Muscle of leg (tissue), 11 donors: Measurements from ENCODE around the gene SEC23B. TPM values are rescaled to one million over a fixed set of nuclear protein-coding genes. Genes with fewer than 3 reads are reported as not detected.

ENCODE experiments used
- DNase-seq: peaks from one replicate; pipeline ENCODE4 v3.0.0; 2013
- H3K27ac ChIP-seq: one replicate; pipeline ENCODE4 v1.5.1; 2013; ENCODE audit warnings: mild to moderate bottlenecking, low read length, control low read depth
- H3K27me3 ChIP-seq: one replicate; pipeline ENCODE4 v1.6.1; 2013; ENCODE audit warnings: low read length; ENCODE audit not compliant: control insufficient read depth, insufficient read depth
- H3K36me3 ChIP-seq: one replicate; pipeline ENCODE4 v1.6.1; 2013; ENCODE audit warnings: low read length; ENCODE audit not compliant: control insufficient read depth, insufficient read depth
- H3K4me1 ChIP-seq: one replicate; pipeline ENCODE4 v1.6.1; 2013; ENCODE audit warnings: low read length; ENCODE audit not compliant: control insufficient read depth, insufficient read depth
- H3K4me3 ChIP-seq: one replicate; pipeline ENCODE4 v1.5.1; 2013; ENCODE audit warnings: low read length, control low read depth
- H3K9me3 ChIP-seq: replicated peaks from 2 replicates; pipeline ENCODE4 v1.6.1; 2013; ENCODE audit warnings: low read depth, low read length; ENCODE audit not compliant: control insufficient read depth
- WGBS: methylation state at CpG from one replicate; pipeline ENCODE4 v1.1.5; 2013; ENCODE audit warnings: missing lambda C conversion rate; ENCODE audit not compliant: insufficient coverage; 5-methylcytosine and 5-hydroxymethylcytosine counted together
- polyA plus RNA-seq, 8 donors: library from polyadenylated mRNA; unstranded; fragments of 120-200 nt; gene quantifications; one replicate each; pipeline versions ENCODE4 v1.2.1 to v1.2.3, GENCODE V29; 2013; ENCODE audit warnings: inconsistent platforms in 1 of 8, low replicate concordance in 1 of 8; ENCODE audit not compliant: insufficient read length in 8 of 8, insufficient read depth in 1 of 8
- total RNA-seq: library from RNA; stranded (reverse); fragments of 120-200 nt; gene quantifications from one replicate; pipeline ENCODE4 v1.2.4, GENCODE V29; 2013

SEC23B gene
- total and polyA plus RNA-seq, 9 donors = 17.1 to 27.0 (median 19.2) TPM

DNA sequence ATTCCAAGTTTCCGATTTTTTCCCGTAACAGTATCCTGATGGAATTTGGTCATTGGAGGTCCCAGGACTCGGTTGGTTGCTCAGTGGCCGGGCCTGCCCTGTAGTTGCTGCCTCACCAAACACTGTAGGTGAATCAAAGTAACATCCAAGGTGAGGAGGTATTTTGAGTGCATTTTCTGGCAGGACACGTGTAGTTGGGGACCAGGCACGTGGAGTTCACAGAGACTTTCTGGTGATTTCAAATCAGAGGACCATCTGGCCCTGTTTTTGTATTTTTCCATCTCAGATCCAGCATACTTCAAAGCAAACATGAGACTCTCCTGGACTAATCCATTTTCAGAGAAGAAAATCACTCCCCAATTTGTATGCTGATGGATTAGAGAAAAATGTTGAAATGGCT is 70.2 kb downstream of the SEC23B start:
- 67% methylated on average over 6 of the region's 6 CpGs for WGBS
- Histone ChIP-seq H3K4me1 (no peaks in the 10 kb centered on the region), H3K27ac (no peak overlapping the region), H3K4me3 (no peak overlapping the region), H3K36me3 (no peaks in the 10 kb centered on the region), H3K9me3 (no peaks in the 10 kb centered on the region), H3K27me3 (no peaks in the 10 kb centered on the region)
- DNase-seq = no peak

DNA sequence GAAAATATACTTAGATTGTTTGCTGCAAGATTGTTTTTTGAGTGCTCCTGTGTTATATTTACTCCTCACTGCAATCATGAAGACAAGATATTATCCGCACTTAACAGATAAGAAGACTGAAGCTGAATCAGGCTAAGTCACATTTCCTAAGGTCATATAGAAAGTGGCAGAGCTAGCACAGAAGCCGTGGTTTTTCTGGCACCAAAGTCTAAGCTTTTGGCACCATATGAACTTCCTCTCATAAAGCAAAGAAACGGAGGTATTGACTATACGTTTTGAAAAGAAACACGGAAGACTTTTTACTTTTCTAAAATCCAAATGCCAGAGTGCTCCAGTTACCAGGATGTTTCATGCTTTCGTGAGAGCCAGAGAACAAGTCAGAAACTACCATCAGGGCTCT is 70.8 kb downstream of the SEC23B start:
- Histone ChIP-seq H3K9me3 (no peaks in the 10 kb centered on the region), H3K36me3 (no peaks in the 10 kb centered on the region), H3K27ac (no peak overlapping the region), H3K4me1 (no peaks in the 10 kb centered on the region), H3K27me3 (no peaks in the 10 kb centered on the region), H3K4me3 (no peak overlapping the region)
- 71% methylated on average over 2 of the region's 6 CpGs for WGBS
- DNase-seq = no peak

DNA sequence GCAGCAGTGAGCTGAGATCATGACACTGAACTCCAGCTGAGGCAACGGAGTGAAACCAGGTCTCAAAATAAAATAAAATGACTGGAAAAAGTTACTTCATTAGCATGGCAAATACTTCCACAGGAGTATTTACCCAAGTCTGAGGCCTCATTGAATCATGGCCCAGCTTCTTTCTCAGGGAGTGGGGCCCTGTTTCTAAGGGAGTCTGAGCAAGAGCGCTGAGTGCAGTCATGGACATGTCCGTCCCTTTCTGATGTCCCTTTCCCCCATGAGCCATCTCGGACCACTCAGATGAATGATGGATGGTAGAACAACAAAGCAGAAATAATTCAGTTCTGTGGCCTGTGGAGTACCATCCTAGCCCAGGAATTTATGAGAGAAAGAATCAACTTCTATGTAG is 72.3 kb downstream of the SEC23B start:
- no peaks in the 10 kb centered on the region for H3K9me3 ChIP-seq
- H3K36me3 ChIP-seq = no peaks in the 10 kb centered on the region
- DNase-seq = no peak
- 100% methylated on average over 1 of the region's 4 CpGs for WGBS
- H3K27me3 ChIP-seq = peaks cover under 1% of the 10 kb centered on the region
- H3K4me1 ChIP-seq = no peaks in the 10 kb centered on the region
- no peak overlapping the region for H3K4me3 ChIP-seq
- H3K27ac ChIP-seq = no peak overlapping the region

DNA sequence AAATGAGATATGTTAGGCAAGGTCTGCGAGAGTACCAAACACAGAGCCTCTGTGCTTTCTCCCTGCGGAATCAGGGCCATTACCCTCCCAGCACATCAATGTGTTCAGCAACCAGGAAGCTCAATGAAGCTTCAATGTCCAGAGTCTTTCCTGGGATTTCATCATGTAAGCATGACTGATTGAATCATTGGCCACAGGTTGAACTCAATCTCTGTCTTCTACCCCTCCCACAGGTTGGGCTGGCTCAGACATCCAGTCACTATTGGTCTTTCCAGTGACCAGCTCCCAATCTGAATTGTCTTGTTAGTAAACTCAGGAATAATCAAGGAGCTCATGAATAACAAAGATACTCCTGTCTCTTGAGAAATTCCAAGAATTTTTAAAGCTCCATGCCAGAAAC is 77.4 kb downstream of the SEC23B start:
- WGBS = 90% methylated on average over 2 of the region's 2 CpGs

DNA sequence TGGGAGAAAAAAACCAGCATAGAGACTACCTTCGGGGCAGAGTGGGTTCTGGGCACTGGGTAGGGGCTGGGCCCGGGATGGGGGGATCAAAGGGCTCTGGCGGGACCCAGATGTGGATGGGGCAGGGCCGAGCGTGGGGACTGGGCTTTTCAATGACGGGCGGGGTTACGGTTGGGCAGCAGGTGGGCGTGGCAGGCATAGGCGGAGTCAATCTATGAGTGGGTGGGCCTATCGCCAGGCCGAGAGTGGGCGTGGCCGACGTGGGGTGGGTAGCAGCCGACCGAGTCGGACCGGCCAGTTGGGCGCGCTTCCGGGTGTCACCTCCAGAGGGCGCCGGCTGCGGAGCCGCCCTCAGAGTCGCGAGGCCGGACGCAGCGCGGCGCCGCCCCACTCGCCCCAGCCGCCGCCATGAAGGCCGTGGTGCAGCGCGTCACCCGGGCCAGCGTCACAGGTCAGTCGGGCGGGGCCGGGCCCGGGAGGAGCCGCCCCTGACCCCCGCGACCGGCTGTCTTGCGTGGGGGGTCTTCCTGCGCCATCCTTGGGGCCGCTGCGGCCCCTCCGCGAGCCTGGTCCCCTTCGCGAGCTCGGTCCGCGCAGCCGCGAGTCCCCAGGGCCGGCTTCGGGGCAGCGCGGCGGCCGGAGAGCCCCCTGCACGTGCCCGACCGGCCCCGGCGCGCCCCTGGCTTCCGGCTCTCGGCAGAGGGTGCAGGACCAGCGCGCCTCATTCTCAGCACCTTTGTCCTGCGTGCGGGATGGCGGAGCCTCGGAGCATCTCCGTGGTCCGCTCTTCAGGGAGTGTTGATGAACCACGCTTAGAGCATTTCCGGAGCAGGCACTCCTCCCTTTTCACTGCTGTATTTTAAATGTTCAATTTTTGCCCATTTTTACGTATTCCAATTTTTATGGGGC is 80.2 kb downstream of the SEC23B start, which contains the start of gene DTD1:
TSS of gene DTD1 (plus strand) at position 390 of the 909 bp plus-strand sequence. CDS start at position 409, 19 bp downstream.
- WGBS = under 1% methylated on average over 88 of the region's 88 CpGs
- peak within 1 kb of the TSS; percentile 63 for H3K4me3 ChIP-seq
- DNase-seq = peak; percentile 88
- peak within 1 kb of the TSS; percentile 9 for H3K27ac ChIP-seq
- H3K36me3 ChIP-seq = no peaks in the 10 kb centered on the region
- no peaks in the 10 kb centered on the region for H3K9me3 ChIP-seq
- H3K4me1 ChIP-seq = peaks cover 7% of the 10 kb centered on the region
- H3K27me3 ChIP-seq = peaks cover 2% of the 10 kb centered on the region

More for the DNA sequence above, 77.4 kb downstream of the SEC23B start:
- H3K27ac ChIP-seq = no peak overlapping the region
- no peaks in the 10 kb centered on the region for H3K9me3 ChIP-seq
- H3K36me3 ChIP-seq = no peaks in the 10 kb centered on the region
- H3K4me1 ChIP-seq = peaks cover 7% of the 10 kb centered on the region
- no peak overlapping the region for H3K4me3 ChIP-seq
- no peak for DNase-seq
- H3K27me3 ChIP-seq = peaks cover 2% of the 10 kb centered on the region

DNA sequence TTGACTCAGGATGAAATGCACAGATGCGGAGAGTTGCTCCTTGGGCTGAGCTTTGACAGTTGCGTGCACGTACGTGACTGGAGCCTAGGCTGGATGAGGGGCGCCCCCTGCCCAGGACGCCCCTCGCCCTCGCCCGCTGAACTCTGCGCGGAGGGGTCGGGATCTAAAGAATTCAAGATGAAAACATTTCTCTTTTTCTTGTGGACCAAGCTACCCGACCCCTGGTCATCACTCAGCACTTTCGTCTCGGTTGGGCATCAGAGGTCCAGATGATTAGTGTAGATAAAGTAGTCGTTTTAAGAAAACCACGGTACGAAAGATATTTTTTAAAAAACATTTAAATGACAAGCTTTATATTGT is 80.8 kb downstream of the SEC23B start:
- DNase-seq = no peak
- Histone ChIP-seq H3K27me3 (peaks cover 2% of the 10 kb centered on the region), H3K4me1 (peaks cover 7% of the 10 kb centered on the region), H3K9me3 (no peaks in the 10 kb centered on the region), H3K36me3 (no peaks in the 10 kb centered on the region), H3K27ac (peak overlapping the region; percentile 9), H3K4me3 (peak overlapping the region; percentile 63)
- 0% methylated on average over 4 of the region's 18 CpGs for WGBS

DNA sequence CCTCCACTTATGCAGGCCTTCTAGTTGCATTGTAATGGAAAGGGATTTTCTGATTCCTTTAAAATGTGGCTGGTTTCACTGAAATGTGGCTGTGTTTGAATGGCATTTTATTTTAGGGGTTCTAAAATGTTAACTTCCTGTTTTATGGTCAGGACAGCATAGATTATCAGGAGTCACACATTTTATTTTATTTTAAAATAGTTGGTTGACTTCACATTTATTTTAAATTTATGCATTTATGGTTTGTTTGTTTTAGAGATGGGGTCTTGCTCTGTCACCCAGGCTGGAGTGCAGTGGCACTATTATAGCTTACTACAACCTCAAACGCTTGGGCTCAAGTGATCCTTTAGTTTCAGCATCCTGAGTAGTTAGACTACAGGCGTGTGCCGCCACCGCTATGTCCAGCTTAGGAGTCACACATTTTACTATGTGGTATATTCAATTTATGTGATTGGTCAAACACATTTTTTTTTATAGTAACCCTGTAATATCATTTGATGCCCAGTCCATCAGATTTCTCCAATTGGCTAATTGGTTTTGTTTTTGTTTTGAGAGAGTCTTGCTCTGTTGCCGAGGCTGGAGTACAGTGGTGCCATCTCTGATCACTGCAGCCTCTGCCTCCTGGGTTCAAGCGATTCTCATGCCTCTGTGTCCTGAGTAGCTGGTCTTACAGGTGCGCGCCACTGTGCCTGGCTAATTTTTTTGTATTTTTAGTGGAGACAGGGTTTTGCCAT is 82.4 kb downstream of the SEC23B start:
- 89% methylated on average over 4 of the region's 8 CpGs for WGBS
- no peak overlapping the region for H3K4me3 ChIP-seq
- H3K9me3 ChIP-seq = no peaks in the 10 kb centered on the region
- DNase-seq = no peak
- H3K4me1 ChIP-seq = peaks cover 7% of the 10 kb centered on the region
- no peak overlapping the region for H3K27ac ChIP-seq
- no peaks in the 10 kb centered on the region for H3K27me3 ChIP-seq
- no peaks in the 10 kb centered on the region for H3K36me3 ChIP-seq

DNA sequence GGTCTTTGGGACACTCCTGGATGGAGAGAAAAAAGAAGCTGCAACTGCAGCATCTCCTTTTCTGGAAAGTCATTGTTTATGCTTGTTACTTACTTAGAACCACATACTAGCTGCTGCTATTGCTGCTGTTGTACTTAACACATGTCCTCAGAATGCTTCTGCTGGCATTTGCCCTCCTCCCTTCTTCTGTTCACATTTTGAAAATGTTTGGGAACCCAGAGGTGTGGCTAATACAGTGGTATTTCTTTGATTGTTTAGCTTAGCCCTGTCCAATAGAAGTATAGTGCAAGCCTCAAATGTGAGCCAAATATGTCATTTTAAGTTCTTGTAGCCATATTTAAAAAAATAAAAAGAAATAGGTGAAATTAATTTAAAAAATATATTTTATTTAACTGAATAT is 88.5 kb downstream of the SEC23B start:
- Histone ChIP-seq H3K4me3 (no peak overlapping the region), H3K27me3 (no peaks in the 10 kb centered on the region), H3K27ac (no peak overlapping the region), H3K9me3 (peaks cover 4% of the 10 kb centered on the region), H3K4me1 (no peaks in the 10 kb centered on the region), H3K36me3 (peaks cover 10% of the 10 kb centered on the region)
- DNase-seq = no peak

DNA sequence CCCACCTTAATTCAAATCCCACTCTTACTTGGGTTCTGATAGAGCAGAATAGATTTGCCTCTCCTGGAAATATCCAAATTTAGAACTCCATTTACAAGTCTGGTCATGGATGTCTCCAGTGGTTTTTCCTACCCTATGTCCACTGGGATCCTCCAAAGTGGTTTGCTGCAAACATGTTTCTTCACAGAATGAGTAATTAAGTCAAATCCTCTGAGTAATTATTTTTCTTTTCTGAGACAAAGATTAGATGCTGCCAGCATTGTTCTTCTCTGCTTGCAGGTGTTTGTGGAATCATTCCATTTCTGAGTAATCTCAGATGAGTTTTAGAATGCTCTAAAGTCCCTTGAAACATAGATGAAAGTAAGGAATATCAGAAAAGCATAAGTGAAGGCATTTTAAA is 102.0 kb downstream of the SEC23B start:
- no peak overlapping the region for H3K27ac ChIP-seq
- H3K4me1 ChIP-seq = no peaks in the 10 kb centered on the region
- no peak for DNase-seq
- no peaks in the 10 kb centered on the region for H3K36me3 ChIP-seq
- H3K27me3 ChIP-seq = no peaks in the 10 kb centered on the region
- H3K9me3 ChIP-seq = no peaks in the 10 kb centered on the region
- no peak overlapping the region for H3K4me3 ChIP-seq
